GM13977 (cell line): Measurements from ENCODE around the gene JCAD.

Experiments
- DNase-seq: peaks from one replicate; pipeline ENCODE4 v3.0.0; 2012; ENCODE audit warnings: low spot score
- in situ Hi-C: fragments of 300-500 bp; cut with MboI; formaldehyde crosslinking; loops from one replicate; pipeline ENCODE4 v1.12.0; 2022; ENCODE audit warnings: low sequenced_read_pairs, low pct_unique_long_range_greater_than_20kb, mixed read lengths, inconsistent platforms; ENCODE audit not compliant: unreplicated experiment
- TF ChIP-seq, protein P1 (sequence below): IDR thresholded peaks from 2 replicates; pipeline ENCODE4 v1.5.1; 2012; ENCODE audit warnings: mild to moderate bottlenecking, control low read depth; ENCODE audit not compliant: insufficient read depth; ENCODE audit errors: extremely low read depth, missing control alignments

JCAD gene

DNA sequence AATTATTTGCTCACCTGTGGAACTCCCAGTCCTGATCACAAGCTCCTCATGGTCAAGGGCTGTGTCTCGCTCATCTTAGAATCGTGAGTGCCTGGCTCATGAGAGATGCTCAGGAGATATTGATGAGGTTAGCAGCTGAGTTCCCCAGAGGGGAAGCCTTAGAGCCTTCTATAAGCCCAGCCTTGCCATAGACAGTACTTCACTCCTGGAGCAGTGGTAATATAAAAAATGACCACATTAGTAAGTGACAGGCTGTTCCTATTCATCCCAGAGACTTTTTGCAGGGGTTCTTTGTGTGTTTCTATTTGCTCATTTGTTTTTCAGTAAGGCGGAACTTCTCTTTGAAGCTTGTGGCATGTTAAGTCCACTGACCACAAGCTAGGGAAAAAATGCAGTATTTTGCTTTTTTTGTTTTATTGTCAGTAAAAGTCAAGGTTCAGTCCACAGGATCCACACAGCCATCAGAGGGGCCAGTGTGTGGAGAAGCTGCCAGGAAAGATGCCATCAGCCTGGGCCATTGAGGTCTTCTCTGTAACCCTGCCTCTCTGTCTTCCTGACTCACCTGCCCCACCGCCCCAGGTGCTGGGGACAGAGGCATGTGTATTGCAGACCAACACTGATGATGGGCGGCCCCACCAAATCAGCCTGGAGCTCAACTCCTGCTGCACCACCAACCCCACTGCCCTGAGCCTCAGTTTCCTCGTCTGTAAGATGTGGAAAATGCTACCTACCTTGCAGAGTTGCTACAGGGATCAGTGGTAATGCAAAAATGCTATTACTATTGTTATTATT, 36.4 kb upstream of the JCAD start:
- in situ Hi-C loops = no loop called here

DNA sequence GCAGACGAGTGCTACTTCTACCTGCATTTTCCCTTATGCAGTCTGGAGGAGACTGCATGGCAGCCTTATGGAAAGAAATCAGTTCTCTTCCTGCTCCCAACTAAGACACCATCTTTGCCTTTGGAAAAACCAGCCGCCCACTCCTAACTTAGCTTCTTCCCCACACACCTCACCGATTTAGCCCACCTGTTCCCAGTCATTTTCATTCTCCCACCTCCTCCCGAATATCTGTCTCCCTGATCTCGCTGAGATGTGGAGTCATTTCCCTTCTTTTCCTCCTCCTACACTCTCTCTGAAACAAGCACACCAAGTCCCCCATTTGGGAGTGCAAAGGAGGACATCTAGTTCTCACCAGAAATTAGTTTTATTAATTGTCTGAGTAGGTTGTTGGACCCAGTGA, 35.2 kb upstream of the JCAD start:
- DNase-seq = no peak
- TF ChIP-seq, protein P1, sequence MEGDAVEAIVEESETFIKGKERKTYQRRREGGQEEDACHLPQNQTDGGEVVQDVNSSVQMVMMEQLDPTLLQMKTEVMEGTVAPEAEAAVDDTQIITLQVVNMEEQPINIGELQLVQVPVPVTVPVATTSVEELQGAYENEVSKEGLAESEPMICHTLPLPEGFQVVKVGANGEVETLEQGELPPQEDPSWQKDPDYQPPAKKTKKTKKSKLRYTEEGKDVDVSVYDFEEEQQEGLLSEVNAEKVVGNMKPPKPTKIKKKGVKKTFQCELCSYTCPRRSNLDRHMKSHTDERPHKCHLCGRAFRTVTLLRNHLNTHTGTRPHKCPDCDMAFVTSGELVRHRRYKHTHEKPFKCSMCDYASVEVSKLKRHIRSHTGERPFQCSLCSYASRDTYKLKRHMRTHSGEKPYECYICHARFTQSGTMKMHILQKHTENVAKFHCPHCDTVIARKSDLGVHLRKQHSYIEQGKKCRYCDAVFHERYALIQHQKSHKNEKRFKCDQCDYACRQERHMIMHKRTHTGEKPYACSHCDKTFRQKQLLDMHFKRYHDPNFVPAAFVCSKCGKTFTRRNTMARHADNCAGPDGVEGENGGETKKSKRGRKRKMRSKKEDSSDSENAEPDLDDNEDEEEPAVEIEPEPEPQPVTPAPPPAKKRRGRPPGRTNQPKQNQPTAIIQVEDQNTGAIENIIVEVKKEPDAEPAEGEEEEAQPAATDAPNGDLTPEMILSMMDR = no peak
- in situ Hi-C loops = no loop called here

More for the DNA sequence above, 36.4 kb upstream of the JCAD start:
- no peak for DNase-seq
- TF ChIP-seq, protein P1 = no peak

DNA sequence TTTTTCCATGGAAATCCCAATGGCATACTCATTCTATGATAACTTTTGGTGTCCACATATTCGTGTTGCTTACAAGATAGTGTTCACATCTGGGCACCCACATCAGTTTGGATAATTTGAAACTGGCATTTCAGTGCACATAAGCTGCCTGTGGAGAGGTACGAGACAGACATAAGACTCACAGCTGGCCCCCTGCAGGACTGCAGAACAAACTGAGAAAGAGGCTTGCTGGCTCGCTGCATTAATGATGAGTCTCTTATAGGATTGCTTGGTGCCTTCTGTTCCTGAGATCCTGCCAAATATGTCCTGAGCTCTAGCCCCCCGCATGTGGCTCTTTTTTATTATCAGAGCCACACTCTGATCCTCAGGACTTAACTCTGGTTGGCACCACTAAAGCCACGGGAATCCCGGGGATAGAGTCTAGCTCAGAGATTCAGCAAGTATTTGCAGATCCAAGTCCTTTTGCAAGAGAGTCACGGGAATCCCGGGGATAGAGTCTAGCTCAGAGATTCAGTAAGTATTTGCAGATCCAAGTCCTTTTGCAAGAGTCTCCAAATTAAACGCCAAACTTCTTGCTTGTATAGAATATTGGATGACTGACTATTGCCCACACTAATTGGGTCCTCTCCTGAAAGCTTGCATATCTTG, 34.0 kb upstream of the JCAD start:
- TF ChIP-seq, protein P1 = no peak
- in situ Hi-C loops = no loop called here

DNA sequence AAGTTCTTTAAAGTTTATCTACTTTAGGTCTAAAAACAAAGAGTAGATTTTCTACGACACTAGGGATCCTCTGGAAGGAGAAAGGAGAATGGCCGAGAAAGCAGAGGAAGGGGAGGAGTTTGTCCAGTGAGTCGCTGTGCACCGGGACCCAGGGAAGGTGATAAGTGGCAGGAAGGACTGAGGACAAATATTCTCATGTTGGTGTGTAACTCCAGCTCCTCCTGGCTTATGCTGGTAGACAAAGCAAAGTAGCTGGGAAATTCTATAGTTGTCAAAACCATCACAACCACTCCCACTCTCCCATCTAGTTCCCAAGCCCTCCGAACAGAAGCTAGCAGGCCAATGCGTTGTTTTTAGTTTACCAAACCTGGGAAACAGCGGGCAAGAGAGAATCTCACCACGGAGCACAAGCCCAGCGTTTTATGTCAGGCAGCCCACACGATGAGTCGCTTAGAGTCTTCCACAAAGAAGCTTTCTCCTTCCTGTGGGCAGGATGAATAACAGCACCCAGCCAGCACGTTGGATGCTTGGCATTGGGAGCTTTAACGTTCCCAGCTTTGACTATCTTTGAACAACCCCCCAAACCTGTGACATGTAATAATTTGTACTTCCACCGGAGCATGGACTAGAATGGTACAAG, 32.9 kb upstream of the JCAD start:
- in situ Hi-C loops = no loop called here
- DNase-seq = no peak
- TF ChIP-seq, protein P1 = no peak

More for the DNA sequence above, 34.0 kb upstream of the JCAD start:
- no peak for DNase-seq

DNA sequence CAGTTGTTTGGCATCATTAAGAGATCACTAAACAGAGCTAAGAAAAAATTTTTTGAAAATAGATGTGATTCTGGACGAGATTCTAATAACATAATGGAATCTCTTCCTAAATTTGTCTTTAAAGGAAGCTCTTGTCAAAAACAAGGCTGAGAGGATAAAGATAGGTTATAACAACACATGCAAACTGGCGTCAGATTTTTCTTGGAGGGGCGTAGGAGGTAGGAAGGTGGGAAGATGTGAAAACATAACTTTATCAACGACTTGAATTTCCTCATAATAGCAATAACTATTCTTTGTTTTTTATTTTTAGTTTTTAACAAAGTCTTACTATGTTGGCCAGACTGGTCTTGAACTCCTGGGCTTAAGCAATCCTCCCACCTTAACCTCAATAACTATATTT, 31.8 kb upstream of the JCAD start:
- in situ Hi-C loops = no loop called here
- no peak for DNase-seq
- TF ChIP-seq, protein P1 = no peak

DNA sequence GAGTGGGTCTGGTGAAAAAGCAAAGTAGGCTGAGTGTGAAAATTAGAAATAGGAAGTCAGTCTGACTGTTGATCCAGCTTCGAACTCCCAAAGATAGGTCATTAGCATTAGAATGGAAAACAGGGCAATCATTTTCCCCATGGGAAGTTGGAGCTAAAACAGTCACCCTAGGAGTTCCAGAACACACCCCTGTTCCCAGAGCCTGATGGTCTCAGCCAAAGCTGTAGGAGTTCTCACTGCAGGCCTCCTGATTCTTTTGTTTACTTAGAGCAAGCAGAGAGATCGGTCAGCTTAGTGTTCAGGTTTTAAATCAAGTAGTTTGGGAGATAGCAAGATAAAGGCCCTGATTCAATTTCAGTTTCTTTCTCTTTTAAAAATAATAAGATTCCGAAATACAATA, 28.8 kb upstream of the JCAD start:
- TF ChIP-seq, protein P1 = no peak
- in situ Hi-C loops = no loop called here

More for the DNA sequence above, 28.8 kb upstream of the JCAD start:
- DNase-seq = no peak
